Muscle layer of duodenum (tissue), 2 donors: Measurements from ENCODE around the gene TRIM58.

Experiments used
- H3K27ac ChIP-seq: one replicate; pipeline ENCODE4 v1.7.0; 2013; ENCODE audit warnings: mild to moderate bottlenecking, low read length
- H3K27me3 ChIP-seq: one replicate; pipeline ENCODE4 v1.7.0; 2013; ENCODE audit warnings: low read depth, mild to moderate bottlenecking, control low read depth, low read length
- H3K36me3 ChIP-seq, 2 donors: one replicate each; pipeline ENCODE4 v1.7.0; 2013; ENCODE audit warnings: low read length in 2 of 2, control low read depth in 1 of 2, mild to moderate bottlenecking in 1 of 2; ENCODE audit not compliant: insufficient read depth in 2 of 2, control insufficient read depth in 1 of 2
- H3K4me1 ChIP-seq, 2 donors: one replicate each; pipeline ENCODE4 v1.7.0; 2013; ENCODE audit warnings: low read length in 2 of 2, mild to moderate bottlenecking in 2 of 2, control low read depth in 1 of 2, moderate library complexity in 1 of 2; ENCODE audit not compliant: insufficient read depth in 2 of 2, control insufficient read depth in 1 of 2
- H3K4me3 ChIP-seq, 2 donors: one replicate each; pipeline ENCODE4 v1.7.0; 2013; ENCODE audit warnings: low read length in 2 of 2, low read depth in 1 of 2, mild to moderate bottlenecking in 1 of 2
- H3K9me3 ChIP-seq, 2 donors: one replicate each; pipeline ENCODE4 v1.7.0; 2013; ENCODE audit warnings: low read length in 2 of 2, control low read depth in 1 of 2, mild to moderate bottlenecking in 1 of 2; ENCODE audit not compliant: control insufficient read depth in 1 of 2
- donor health status: healthy.

Gene TRIM58

DNA sequence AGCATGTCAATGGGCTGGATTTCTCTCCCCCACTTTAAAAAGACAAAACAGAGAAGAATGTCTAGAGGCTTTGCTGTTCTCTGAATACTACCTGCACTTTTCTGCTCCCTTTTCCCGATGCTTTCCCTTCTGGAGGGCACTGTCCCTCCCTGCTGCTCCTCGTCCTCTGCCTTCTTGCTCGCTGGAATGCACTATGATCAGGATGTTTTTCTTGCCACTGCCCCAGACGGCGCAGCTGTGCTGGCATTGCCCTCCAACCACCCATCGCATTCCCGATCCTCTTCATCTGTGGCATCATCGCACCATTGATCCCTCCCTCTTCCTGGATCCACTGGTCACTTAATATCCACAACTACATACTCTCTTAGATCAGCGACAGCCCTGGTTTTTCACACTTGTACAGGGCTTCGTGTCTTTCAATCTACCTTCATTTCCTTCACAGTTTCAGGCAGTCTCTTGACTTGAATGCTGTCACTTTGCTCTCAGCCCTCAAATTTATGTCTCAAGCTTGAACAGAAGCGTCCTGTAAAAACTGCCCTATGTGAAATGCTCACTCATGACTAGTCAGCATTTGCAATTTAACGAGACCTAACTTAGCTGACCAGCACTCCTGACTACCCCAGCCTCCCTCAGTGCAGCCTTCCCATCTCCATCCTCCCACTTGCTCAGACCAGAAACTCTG, 11.8 kb upstream of the TRIM58 start:
- H3K9me3 ChIP-seq = no peaks in the 10 kb centered on the region
- H3K4me3 ChIP-seq = no peak overlapping the region
- H3K4me1 ChIP-seq = no peaks in the 10 kb centered on the region
- no peak overlapping the region for H3K27ac ChIP-seq
- no peaks in the 10 kb centered on the region for H3K27me3 ChIP-seq
- H3K36me3 ChIP-seq = no peaks in the 10 kb centered on the region

DNA sequence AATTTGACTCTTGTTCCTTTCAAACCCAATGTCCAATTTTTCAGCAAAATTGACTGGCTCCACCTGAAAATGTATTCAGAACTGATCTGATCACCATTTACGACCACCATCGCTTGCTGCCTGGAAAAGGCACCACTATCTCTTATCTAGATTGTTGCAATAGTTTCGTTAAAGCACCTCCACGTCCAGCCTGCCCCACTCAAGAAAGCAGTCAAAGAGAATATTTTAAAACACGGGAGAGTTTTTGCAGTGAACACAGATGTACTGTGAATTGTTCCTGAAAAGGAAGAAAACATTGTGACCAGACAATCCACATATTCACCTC, 11.3 kb upstream of the TRIM58 start:
- Histone ChIP-seq H3K9me3 (no peaks in the 10 kb centered on the region), H3K27me3 (no peaks in the 10 kb centered on the region), H3K4me3 (no peak overlapping the region), H3K36me3 (no peaks in the 10 kb centered on the region), H3K27ac (no peak overlapping the region), H3K4me1 (no peaks in the 10 kb centered on the region)

DNA sequence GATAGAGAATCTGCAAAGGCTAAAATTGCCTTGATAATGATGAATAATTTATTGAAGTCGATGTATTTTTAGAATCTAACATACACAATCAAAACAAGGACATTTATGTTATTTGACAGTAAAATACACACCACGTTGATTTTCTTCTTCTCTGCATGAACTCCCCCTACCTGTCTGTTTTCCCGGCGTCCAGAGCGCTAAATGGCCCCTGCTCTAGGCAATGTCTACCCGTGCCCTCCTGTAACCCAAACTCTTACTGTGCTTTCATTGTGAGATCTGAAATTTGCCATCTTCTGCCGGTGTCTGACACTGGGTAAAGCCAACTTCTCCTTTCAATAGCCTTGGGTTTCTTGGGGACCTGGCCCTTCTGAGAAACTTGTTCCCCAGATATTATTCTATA, 8.6 kb upstream of the TRIM58 start:
- Histone ChIP-seq H3K27me3 (no peaks in the 10 kb centered on the region), H3K36me3 (no peaks in the 10 kb centered on the region), H3K4me3 (no peak overlapping the region), H3K27ac (no peak overlapping the region), H3K4me1 (no peaks in the 10 kb centered on the region), H3K9me3 (no peaks in the 10 kb centered on the region)

DNA sequence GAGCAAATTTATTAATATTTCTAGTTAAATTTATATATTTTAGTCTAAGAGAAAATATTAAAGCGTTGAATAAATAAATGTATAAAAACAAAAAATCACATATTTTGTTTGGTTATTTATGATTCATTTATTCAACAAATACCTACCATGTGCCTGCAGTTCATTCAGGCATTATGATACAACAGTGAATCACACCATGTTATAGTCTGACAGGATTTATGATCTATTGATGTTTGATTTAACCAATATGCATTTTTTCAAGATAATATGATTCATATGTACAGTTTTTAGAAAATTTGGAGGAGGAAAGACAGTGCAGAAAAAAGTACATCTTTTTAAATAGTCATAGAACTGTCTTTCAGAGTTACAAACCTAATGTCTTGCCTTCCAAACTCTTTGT, 7.4 kb upstream of the TRIM58 start:
- Histone ChIP-seq H3K27me3 (no peaks in the 10 kb centered on the region), H3K4me1 (no peaks in the 10 kb centered on the region), H3K9me3 (no peaks in the 10 kb centered on the region), H3K4me3 (no peak overlapping the region), H3K36me3 (no peaks in the 10 kb centered on the region), H3K27ac (no peak overlapping the region)

DNA sequence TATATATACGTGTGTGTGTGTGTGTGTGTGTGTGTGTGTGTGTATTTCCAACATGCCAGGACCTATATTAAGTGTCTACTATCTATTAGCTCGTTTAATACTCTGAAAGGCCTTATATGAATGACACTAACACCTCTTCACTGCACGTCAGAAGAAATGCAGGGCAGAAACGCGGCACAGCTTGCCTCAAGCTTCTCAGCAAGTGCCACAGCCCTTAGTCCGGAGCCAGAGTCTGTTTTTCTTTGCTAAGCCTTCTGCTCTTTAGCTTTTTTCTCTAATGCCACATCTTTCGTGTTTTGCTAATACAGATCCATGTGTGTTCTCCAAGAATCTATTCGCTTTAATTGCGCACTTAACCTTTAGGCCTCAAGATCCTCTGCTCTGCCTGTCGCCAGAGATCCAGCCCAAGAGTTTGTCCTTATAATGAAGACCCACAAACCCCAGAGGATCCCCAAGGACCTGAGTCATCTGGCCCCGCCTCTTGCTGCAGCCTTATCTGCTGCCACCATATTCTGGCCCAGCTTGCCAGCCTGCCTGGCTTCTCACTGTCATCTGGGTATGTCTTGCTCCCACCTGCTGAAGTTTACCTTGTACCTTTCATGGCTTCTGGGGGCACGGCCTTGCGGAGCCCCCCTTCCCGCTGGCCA, 2.0 kb upstream of the TRIM58 start:
- Histone ChIP-seq H3K4me1 (peaks cover 0 to 4% of the 10 kb centered on the region in 2 donors), H3K36me3 (no peaks in the 10 kb centered on the region), H3K27ac (no peak overlapping the region), H3K9me3 (no peaks in the 10 kb centered on the region), H3K27me3 (peaks cover 4% of the 10 kb centered on the region), H3K4me3 (no peak overlapping the region)

DNA sequence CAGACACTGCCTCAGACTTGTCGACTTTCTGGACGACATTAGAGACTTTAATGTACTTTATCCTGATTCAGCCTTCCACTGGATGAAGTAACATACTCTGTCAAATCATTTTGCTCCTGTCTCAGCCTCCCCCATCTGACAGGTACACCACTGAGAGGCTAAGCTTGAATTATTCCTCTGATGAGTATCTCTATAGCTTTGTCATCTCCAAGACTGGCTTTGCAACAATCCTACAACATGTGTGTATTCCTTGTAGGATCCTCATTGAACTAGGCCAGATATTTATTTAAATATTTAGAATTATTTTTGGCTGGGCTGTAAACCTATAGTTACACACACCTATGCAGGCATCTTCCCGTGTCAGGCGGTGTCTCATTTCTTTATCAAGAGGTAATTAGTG, 1.1 kb upstream of the TRIM58 start:
- Histone ChIP-seq H3K36me3 (no peaks in the 10 kb centered on the region), H3K4me1 (peaks cover 0 to 4% of the 10 kb centered on the region in 2 donors), H3K4me3 (no peak overlapping the region), H3K9me3 (no peaks in the 10 kb centered on the region), H3K27me3 (peaks cover 4% of the 10 kb centered on the region), H3K27ac (no peak overlapping the region)

DNA sequence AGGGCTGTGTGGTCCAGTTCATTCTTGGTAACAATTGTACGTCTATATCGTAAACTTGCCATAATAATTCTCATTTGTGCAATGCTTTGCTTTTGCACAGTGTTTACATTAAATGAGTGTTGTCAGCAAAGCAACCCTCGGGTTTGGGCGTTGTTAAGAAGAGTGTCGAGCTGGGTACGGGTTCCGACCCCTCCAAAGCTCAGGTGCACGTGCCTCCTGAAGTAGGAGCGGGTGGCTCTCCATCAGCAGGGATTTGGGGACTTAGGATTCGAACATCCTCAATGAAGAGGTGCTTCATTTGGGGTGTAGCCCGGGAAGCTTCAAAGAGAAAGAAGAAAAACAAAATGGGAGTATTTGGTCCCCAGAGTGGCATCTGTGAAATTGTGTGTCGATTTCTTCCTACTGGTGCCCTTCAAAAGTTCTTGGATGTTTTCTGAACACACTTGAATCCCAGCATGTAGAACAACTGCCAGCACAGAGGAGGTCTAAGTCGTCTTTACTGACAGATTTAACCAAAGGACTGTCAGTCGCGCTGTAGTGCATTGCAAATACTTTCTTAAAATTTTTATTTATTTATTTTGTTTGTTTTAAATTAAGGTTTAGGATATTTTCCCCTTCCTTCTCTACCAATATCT, 1.1 kb downstream of the TRIM58 start:
- H3K27me3 ChIP-seq = peaks cover 4% of the 10 kb centered on the region
- H3K4me3 ChIP-seq = peak overlapping the region; percentile 46 to 64
- H3K4me1 ChIP-seq = peaks cover 0 to 4% of the 10 kb centered on the region in 2 donors
- H3K9me3 ChIP-seq = no peaks in the 10 kb centered on the region
- no peak overlapping the region for H3K27ac ChIP-seq
- H3K36me3 ChIP-seq = no peaks in the 10 kb centered on the region

DNA sequence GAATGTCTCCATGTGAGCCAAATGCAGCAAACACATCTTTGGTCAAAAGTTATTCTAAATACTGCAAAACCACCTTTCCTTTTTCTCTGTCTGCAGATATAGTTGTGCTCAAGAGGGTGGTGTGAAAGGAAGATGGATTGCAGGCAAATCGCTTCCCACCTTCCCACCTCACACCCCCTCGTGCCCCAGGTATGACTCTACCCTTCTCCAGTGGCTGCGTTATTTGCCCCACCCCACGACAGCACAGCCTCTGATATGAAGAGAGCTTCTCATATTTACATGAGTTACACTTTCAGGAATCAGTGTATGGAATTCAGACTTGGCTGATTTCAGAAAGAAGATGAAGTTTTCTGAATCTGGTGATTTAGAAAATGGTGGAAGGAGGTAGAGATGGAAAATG, 5.8 kb downstream of the TRIM58 start:
- no peaks in the 10 kb centered on the region for H3K9me3 ChIP-seq
- H3K4me1 ChIP-seq = no peaks in the 10 kb centered on the region
- no peaks in the 10 kb centered on the region for H3K36me3 ChIP-seq
- H3K27ac ChIP-seq = no peak overlapping the region
- H3K4me3 ChIP-seq = no peak overlapping the region
- peaks cover 4% of the 10 kb centered on the region for H3K27me3 ChIP-seq

DNA sequence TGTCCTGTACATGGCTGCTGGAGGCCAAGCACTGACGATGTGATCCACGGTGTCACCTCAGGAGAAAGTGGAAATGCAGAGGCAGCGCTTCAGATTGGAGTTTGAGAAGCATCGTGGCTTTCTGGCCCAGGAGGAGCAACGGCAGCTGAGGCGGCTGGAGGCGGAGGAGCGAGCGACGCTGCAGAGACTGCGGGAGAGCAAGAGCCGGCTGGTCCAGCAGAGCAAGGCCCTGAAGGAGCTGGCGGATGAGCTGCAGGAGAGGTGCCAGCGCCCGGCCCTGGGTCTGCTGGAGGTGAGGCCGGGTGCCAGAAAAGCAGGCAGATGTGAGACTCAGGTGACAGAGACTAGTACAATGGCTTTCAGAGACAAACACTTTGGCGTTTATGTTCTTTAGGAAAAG, 7.7 kb downstream of the TRIM58 start:
- no peak overlapping the region for H3K4me3 ChIP-seq
- H3K36me3 ChIP-seq = no peaks in the 10 kb centered on the region
- H3K27ac ChIP-seq = no peak overlapping the region

DNA sequence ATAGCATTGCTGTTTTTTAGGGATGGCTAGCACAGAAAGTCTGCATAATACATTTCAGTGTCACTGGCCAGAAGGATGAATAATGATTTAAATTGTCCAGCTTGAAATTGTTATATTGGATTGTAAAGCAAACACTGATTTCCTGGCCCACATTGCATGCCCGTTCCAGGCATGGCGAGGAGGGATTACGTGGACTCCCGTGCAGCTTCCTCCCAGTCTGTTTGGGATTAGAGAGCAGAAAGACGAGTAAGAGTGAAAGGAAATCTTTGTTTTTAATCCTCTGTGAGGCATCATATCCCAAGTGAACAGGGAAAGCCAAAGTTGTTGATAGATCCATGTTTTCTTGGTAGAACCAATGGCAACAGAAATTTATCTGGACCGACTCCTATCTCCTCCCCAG, 8.4 kb downstream of the TRIM58 start:
- H3K9me3 ChIP-seq = no peaks in the 10 kb centered on the region
- H3K27ac ChIP-seq = no peak overlapping the region
- H3K4me3 ChIP-seq = no peak overlapping the region
- H3K36me3 ChIP-seq = no peaks in the 10 kb centered on the region
- no peaks in the 10 kb centered on the region for H3K27me3 ChIP-seq
- no peaks in the 10 kb centered on the region for H3K4me1 ChIP-seq

More for the DNA sequence above, 7.7 kb downstream of the TRIM58 start:
- no peaks in the 10 kb centered on the region for H3K27me3 ChIP-seq
- no peaks in the 10 kb centered on the region for H3K9me3 ChIP-seq
- H3K4me1 ChIP-seq = no peaks in the 10 kb centered on the region

DNA sequence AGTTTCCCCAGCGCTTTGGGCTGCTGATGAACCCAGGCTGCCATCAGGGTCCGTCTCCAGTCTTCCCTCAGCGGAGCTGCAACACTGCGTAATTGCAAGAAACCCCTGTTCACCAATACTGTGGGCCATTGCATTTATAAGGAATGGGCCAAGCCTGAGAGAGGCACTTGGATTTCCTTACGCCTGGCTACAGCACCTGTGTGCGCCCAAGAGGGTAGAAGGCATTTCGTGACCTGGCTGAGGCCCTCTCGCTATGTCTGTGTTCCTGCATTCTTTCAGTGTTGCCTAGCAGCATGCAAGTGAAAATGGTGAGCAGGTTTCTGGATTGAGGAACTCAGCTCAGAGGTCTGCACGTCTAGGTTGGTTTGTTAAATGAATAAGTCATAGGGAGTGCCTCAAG, 26.4 kb downstream of the TRIM58 start:
- Histone ChIP-seq H3K4me1 (no peaks in the 10 kb centered on the region), H3K27ac (no peak overlapping the region), H3K9me3 (no peaks in the 10 kb centered on the region), H3K36me3 (no peaks in the 10 kb centered on the region), H3K4me3 (no peak overlapping the region), H3K27me3 (no peaks in the 10 kb centered on the region)
